Pulmonary artery endothelial cell (primary cell): ENCODE measurements around the gene MAL. TPM values are rescaled to one million over a fixed set of nuclear protein-coding genes. Genes with fewer than 3 reads are reported as not detected.

Experiments used
- DNase-seq: peaks from one replicate; pipeline ENCODE4 v3.0.0-alpha.2; 2011; ENCODE audit warnings: low read depth, low spot score
- total RNA-seq: library from RNA; depleted of rRNA; stranded (reverse); fragments of >200 nt; gene quantifications from 2 replicates; pipeline ENCODE4 v1.2.3, GENCODE V29; 2014

Gene MAL
- total RNA-seq, 1 donor from 2014 or later: not detected

DNA sequence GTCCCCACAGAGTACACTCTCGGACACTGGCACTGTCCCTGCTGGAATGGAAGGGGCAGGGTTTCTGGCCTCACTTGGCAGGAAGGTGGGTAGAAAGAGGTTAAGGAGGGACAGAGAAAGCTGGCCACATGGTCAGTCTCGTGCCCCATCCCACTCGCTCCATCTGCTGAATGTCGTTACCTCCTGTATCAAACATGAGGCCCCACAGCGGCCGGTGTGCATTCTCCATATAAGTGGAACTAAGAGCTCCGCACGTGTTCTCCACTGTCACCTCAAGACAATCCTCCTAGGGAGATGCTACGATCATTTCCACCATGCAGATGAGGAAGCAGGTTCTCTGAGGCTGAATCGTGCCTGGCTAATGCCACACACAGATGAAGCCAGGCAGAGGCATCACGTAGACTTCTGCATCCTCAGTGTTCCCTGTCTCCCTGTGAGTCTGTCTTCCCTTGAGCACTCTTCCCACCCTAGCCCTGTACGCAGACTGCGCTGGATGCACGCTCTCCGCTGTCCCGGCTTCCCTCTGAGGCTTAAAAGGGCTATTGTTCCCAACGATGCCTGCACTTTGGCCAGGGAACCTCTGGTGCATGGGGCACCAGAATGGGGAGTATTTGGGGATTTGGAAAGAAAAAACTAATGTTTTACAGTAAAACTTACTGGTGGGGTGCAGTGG, 35.1 kb downstream of the MAL start:
- DNase-seq: no peak

DNA sequence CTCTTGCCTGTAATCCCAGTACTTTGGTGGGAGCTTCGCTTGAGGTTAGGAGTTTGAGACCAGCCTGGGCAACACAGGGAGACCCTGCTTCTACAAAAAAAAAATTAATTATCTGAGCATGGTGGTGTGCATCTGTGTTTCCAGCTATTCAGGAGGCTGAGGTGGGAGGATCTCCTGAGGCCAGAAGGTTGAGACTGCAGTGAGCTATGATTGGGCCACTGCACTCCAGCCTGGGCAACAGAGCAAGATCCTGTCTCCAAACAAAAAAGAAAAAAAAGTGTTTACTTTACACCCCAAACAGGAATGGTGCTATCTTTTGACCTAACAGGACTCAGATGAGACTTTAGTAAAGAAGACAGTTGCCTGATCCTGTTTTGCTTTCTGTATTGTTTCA, 35.6 kb downstream of the MAL start:
- no peak for DNase-seq

DNA sequence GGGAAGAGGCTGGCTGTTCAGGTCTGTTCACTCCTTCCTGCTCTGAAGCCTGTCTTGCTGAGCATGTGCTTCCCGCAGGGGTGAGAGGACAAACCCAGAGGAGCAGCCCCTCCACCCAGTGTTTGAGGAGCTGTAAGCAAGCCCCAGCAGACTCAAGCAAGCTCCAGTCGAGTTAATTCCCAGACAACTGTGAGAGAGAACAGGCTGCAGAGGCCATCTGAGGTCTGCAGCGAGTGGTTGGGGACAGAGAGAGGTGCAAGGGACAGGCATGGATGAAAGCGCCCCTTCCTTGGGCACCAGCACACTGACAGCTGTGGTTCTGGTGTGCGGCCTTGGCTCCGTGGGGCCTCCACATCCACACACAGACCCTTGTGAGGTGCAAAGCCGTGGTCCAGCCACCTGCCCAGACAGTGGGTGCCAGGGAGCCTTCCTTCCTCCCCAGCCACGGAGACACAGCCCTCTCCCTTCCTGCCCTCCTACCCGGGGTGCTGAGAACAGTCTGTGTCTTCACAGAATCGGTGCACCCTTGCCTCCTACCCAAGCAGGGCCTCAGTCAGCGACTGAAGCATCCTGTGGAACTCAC, 36.2 kb downstream of the MAL start:
- DNase-seq: no peak

DNA sequence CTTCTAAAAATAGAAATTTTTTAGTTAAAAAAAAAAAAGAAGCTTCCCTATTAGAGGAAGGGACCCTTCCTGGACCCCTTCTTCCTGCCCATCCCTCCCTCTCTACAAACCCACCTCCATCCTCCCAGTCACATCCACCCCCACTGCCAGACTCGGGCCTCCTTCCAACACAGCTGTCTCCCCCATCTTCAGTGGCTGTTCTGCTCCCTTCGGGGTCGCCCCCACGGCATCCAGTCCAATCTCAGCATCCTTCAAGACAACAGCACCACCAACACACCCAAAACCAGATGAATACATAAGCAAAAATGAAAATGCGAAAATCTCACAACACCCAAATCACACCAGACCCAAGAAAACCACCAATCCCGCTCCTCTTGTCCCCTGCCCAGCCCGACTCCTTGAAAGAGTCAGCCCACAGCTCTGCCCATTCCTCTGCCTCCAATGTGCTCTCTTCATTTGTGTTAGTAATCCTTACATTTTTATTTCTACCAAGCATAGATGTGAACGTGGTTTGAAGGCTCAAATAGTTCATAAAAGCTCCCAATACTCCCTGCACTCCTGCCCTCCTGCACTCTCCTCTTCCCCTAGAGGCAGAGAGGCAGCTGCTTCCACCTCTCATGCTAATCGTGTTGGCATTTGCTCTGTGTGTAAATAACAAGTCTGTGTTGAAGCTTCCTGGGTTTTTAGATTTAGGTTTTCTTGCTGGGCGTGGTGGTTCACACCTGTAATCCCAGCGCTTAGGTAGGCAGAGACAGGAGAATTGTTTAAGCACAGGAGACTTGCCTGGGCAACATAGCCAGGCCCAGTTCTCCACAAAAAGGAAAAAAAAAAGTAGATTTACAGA, 37.0 kb downstream of the MAL start:
- no peak for DNase-seq

DNA sequence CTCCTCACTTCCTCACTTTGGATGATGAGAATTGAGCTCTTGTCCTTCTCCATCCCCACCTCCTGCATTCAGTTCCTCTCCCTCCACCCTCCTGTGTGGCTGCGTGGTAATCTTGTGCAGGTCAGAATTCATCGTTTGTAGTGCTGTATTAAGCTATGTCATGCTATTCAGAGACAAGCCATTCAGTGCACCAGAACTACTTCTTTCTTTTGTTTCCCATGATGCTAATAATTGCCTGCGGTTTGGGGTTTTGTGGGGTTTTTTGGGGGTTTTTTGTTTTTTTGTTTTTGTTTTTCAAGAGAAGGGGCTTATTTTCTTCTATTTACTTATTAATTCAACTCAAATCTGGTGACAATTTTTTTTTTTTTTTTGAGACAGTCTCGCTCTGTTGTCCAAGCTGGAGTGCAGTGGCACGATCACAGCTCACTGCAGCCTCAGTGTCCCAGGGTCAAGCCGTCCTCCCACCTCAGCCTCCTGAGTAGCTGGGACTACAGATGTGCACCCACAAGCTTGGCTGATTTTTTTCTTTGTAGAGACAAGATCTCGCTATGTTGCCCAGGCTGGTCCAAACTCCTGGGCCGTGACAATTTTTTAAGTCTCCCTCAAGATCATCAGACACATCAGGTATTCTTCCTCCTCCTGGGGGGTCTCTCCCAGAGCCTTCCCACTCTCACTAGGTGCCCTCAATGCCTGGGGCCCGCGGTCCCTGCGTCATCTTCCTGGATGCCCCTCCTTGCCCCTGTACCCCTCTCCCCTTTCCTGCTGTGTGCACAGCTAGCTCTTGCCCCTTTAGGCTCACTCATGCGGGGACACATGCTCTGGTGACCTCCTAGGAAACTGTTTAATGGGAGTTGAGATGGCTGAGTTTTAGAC, 37.8 kb downstream of the MAL start:
- DNase-seq: no peak

DNA sequence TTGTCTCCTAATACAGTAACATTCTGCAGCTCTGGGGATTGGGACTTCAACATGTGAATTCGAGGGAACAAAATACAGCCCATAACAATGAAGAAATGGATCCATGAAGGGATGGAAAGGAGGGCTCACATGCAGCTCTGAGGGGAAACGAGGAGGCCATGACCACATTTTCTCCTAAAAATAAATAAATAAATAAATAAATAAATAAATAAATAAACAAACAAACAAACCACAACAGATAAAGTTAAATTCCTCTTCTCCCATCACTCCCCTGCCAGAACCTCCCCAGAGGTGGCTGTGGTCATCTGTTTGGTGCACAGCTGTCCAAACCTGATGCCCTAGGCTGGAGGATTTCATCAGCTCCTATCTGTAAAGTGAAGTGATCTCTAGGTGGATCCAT, 42.7 kb downstream of the MAL start:
- DNase-seq: no peak

DNA sequence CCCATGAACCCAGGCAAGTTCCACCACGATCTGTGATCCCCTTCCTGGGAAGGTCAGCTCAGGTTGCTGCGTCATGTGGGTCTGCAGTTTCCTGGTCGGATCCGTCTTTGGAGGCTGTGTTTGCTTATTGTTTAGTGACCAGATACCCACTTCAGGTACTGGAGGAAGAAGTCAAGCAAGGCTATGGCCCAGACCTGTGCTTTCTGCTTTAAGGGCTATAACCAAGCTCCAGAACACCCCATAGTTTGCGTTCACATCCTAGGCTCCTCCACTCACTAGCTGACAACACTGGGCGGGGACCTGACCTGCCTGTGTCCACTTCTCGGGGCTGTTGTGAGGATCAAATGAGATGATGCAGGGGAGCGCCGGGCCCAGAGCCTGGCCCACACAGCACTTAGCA, 44.0 kb downstream of the MAL start:
- DNase-seq: no peak

DNA sequence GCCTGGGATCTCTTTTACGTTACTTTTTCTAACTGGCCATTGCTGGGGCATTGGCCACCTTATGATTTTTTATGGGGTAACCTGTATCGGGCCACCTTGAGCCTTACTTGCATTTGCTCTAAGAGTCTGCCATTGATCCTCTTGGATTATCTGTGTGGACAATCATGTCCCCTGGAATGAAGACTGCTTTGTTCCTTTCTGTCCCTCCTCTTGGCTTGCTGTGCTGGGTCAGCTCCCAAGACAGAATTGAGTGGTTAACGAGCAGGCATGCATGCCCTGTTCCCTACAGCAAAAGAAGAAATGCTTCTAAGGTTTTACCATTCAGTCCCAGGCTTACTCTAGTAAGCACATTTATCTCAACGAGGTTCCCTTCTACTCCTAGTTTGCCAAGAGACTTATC, 46.3 kb downstream of the MAL start:
- no peak for DNase-seq

DNA sequence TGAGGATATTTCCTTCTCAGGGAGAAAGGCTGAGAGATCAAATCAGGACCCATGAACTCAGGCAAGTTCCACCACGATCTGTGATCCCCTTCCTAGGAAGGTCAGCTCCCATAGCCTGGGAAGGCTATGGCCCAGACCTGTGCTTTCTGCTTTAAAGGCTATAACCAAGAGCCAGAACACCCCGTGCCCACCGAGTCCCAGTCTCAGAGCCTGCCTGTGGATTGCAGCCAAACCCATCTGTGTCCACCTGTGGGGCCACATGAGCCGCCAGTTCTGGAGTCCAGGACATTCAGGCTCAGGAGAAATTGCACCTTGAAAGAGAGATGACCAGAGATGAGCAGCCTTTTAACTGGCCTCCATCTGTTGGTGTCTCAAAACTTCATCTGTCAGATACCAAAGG, 46.9 kb downstream of the MAL start:
- no peak for DNase-seq

DNA sequence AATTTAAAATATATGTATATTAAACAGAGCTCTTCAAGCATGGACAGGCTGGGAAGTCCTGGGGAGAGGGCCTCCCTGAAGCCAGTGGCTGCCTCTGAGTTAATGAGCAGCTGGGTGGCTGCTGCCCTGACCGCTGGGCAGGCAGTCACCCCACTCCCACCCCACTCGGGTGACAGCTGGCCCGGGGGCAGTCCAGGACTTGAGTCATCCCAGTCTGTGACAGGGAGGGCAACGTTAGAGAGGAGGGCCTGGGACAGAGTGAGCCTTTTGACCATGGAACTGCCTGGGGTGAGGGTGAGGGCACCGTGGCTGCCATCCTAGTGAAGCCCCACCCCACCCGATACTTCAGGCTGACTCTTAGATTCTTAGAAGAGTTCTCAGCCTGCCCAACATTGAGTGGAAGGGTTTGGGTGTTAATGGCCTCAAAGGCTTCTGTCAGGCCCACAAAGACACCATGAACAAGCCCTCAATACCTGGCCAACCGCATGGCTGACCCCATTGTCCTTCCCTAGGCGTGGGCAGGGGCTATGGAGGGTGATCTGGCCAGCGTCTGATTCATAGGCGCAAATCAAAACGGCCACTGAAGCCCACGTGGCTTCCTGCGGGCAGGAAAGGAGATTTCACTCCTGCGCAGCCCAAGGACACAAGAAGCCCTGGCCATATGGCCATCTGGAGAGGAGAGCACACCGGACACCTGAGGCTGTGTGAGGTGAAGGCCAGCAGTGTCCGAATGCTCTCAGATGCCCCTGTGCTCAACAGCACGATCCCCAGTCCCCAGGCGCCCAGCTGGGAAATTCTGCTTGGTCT, 48.6 kb downstream of the MAL start:
- no peak for DNase-seq

DNA sequence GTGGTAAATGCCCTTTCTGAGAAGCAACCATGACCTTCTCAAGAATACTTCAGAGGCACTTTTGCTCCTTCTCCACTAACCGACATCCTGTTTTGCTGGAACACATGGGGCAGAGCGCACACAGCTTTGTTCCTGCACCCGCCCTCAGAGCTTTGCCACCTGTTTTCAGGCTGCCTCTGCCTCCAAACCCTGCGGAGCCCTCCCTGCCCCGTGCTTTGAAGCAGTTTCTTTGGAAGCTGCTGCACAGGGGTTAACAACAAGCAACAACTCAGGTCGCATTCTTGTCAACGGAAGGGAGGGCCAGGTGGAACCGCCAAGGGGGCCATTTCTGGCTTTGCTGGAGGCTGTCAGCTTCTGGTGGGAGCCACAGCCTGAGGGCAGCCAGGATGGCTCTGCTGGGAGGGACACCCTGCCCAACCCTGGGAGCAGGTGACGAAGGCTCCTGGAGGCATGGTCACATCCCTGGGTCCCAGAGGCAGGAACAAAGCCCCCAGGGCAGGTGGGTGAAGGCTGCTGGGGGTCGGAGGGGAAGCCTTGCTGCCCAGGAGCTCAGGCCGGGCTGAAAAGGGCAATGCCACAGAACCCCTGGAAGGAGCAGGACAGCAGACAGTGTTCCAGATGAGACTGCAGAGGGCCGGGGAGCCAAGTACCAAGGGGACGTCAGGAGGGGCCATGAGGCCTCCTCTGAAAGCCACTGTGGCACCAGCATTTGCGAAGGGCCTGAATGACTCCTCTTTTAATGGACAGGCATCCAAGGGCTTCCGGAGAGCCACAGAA, 49.3 kb downstream of the MAL start:
- DNase-seq: no peak

DNA sequence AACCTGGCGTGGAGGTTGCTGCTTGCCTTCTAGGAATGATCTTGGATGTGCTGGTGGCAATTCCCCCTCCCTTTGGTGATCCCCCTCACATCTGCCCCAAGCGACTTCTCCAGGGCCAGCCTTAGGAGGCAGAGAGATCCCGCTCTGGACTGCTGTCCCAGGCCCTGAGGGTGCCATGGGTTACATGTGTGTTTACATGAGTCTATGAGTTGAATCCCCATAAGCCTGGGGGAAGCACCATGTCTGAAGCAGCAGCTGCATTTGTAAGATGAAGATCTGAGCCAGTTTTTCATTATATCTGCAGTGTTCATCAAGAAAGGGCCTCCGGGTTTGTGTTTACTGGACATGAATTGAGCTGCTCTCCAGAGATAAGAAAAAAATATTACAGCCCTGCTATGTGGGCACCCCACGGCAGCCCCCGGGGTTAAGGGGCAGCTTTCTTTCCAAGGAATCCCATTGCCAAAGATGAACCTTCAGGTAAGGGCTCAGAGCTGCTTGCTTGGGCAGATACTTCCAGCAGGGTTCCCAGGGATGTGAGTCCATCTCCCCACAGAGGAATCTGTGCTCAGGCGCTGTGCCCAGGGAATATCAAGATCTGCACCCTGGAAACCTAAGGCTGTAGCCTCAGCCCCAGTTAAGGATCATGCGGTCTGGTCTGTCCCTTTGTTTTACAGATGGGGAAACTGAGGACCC, 50.1 kb downstream of the MAL start:
- no peak for DNase-seq

DNA sequence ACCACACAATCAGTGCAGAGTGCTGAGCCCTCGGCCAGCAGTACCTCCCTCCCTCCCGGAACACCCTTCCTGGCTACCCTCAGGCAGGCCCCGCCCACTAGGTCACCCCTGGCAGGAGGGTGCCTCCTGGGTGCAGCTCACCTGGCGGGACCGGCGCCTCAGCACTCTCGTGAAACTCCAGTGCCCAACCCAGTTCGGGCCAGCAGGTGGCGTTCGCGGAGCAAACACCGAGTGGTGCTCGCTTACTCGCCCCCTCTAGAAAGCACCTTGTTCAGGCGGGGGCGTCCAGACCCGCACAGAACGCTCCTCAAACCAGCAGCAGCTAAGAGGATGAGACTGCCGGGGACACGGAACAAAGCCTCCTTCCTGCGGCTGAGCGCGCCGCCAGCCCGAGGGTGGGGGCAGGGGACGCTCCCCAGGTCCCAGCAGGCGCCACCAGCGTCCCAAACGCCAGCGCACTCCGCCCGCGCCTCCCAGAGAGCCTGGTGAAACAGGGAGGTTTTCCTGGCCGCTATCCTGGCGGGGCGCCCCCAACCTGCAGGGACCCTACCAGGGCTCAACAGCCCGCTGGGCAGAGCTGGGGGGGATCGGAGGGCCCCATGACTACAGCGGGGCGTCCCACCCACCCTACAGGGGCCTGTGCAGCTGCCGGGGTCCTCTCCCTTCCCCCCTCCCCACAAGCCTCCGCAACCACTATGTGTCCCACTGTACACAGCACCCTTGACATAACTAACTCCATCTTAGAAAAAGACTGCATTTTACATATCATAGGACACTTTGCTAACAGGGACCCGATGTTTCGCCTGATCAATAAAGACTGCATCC, 51.4 kb downstream of the MAL start:
- DNase-seq: no peak

DNA sequence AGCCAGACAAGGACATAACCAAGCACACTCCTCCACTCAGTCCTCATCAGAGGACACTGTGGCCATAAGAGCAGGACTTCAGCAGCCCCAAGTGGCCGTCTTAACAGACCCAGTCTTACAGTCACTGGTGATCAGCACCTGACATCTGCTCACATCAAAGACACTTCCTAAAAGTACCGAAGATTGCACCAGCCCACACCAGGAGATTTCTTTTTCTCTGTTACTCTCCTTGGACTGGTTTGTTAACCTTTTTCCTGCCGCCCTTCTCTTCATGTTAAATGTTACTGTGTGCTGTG, 52.0 kb downstream of the MAL start:
- DNase-seq: no peak

DNA sequence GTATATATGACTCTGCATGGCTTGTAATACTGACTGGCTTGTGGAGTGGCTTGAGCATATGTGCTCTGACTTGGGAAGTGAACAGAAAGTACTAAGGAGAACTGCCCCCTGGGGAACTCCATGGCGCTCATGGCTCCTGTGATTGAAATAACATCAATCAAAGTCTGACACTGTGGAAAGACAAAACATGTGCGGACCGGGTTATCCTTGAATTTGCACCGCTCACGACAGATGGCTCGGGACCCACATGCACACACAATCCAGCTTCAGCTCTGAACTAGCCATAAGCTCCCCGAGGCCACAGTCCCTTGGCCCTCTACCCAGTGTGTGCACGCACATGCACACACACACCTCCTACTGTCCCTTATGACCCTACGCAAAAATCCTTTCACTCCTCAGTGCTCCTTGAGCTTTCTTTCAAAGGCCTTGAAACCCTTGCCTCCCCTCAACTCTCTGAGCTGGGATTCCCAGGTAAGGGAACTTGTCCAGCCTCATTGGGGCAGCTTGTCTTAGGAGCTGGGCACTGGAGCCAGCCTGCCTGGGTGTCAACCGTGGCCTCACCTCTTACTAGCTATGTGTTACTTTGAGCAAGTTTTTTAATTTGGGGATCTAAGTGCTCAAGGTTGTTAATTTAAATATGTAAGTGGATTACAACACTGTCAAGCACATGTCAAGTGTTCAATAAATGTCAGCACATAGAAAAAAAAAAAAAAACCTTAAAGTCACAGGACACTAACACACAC, 52.5 kb downstream of the MAL start:
- DNase-seq: no peak

DNA sequence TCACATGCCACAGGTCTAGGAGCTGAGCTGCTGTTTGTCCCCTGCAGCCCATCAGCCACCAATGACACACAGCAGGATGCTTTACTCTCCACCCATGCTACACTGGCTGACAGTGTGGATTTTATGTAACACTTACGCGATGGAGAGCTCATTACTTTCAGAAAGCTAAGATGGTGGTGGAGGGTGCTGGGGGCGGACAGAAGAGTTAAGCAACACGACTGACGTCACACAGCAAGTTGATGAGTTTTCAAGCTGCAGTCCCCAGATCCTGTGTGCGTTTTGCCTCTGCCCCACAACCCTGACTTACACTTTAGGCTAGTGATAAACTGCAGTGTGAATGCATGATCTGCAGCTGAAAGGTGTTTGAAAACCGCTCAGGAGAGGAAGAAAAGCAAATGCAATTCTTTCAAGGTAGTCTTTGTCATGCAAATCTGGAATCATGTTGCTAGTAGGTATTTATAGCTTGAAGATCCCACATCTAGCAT, 53.7 kb downstream of the MAL start:
- DNase-seq: no peak

DNA sequence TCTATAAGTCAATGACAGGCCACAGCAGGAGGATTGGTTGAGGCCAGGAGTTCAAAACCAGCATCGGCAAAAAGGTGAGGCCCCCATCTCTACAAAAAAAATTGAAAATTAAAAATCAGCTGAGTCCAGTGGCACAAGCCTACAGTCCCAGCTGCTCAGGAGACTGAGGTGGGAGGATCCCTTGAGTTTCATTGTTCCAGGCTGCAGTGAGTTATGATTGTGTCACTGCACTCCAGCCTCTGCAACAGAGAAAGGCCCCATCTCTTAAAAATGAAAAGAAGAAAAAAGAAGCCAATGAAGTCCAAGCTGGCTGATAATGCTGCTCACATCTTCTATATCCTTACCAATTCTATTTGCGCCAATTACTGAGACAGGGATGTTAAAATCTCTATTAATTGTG, 57.0 kb downstream of the MAL start:
- no peak for DNase-seq

DNA sequence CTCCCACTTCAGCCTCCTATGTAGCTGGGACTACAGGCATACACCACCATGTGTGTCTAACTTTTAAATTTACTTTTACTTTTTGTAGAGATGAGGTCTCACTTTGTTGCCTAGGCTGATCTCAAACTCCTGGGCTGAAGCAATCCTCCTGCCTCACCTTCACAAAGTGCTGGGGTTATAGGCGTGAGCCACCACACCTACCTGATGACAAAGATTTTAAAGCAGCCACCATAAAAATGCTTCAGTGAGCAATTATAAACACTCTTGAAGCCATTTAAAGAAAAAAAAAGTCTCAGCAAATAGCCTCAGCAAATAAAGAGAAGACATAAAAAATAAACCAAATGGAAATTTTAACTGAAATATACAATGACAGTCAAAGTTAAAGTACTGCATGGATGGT, 60.5 kb downstream of the MAL start:
- no peak for DNase-seq
